Measurements from ENCODE around the gene UBALD2. TPM values are rescaled to one million over a fixed set of nuclear protein-coding genes. Genes with fewer than 3 reads are reported as not detected.
A peak's percentile ranks its signal among the peaks of the same experiment; 100 is the strongest.
"Not testable (repeated sequence)": the region's sequence is repeated elsewhere in the genome, so short reads cannot be mapped to it uniquely, and the experiment has no call there.

Gene UBALD2
- total RNA-seq = 100 to 1,000 TPM; 267 to 270 TPM

GRCh38 chr17:76264755-76265623 is at the start of gene UBALD2:
TSS of gene UBALD2 (plus strand) at chr17:76265348. CDS start at chr17:76265506, 158 bp downstream.
- Mint-ChIP-seq H3K4me1 (ENCODE audit: low read depth) (peaks cover 44% of the 10 kb centered on the region), H3K9me3 (no peaks in the 10 kb centered on the region), H3K27ac (peak within 1 kb of the TSS; percentile 99), H3K27me3 (no peaks in the 10 kb centered on the region), H3K36me3 (ENCODE audit: low read depth) (peaks cover 41% of the 10 kb centered on the region), H3K4me3 (peak within 1 kb of the TSS; percentile 96)
- DNase-seq (peak; percentile 100), ATAC-seq (peak; percentile 81)
- CTCF ChIA-PET = interaction anchor here (0.7 to 4.1 kb wide), 12 partner anchors 9 to 251 kb away, joined by 3 to 23 read pairs (median 6); no protein-coding TSS in a partner anchor
- POLR2A ChIA-PET = interaction anchor here (0.6 to 29.4 kb wide), 15 partner anchors 2 to 1216 kb away, joined by 3 to 960 read pairs (median 4); partner anchors contain the start of genes EXOC7, FOXJ1, RNF157 and UBALD2
- TF ChIP-seq, protein P1, sequence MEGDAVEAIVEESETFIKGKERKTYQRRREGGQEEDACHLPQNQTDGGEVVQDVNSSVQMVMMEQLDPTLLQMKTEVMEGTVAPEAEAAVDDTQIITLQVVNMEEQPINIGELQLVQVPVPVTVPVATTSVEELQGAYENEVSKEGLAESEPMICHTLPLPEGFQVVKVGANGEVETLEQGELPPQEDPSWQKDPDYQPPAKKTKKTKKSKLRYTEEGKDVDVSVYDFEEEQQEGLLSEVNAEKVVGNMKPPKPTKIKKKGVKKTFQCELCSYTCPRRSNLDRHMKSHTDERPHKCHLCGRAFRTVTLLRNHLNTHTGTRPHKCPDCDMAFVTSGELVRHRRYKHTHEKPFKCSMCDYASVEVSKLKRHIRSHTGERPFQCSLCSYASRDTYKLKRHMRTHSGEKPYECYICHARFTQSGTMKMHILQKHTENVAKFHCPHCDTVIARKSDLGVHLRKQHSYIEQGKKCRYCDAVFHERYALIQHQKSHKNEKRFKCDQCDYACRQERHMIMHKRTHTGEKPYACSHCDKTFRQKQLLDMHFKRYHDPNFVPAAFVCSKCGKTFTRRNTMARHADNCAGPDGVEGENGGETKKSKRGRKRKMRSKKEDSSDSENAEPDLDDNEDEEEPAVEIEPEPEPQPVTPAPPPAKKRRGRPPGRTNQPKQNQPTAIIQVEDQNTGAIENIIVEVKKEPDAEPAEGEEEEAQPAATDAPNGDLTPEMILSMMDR (IDR thresholded peaks at IDR 0.05) = no peak
- intact Hi-C loops (cut with micrococcal nuclease) = loop anchor here (5.0 kb wide), 2 partner anchors 73 to 123 kb away; partner anchors contain the start of gene FOXJ1

- Mint-ChIP-seq H3K4me3 (no peak overlapping the region), H3K27ac (no peak overlapping the region), H3K36me3 (ENCODE audit: low read depth) (peaks cover 10% of the 10 kb centered on the region), H3K27me3 (no peaks in the 10 kb centered on the region), H3K9me3 (no peaks in the 10 kb centered on the region), H3K4me1 (ENCODE audit: low read depth) (peaks cover 43% of the 10 kb centered on the region)
- ChIA-PET CTCF (interaction anchor here (1.0 to 3.5 kb wide), 6 partner anchors 10 to 203 kb away, joined by 3 to 12 read pairs (median 3); no protein-coding TSS in a partner anchor), POLR2A (interaction anchor here (0.6 to 2.6 kb wide), 10 partner anchors 10 to 54 kb away, joined by 3 to 10 read pairs (median 4); partner anchors contain the start of gene UBALD2)
- intact Hi-C loops (cut with micrococcal nuclease) = no loop called here
- DNase-seq (no peak), ATAC-seq (no peak)
- TF ChIP-seq, protein P1 (IDR thresholded peaks at IDR 0.05) = no peak
Observed at GRCh38 chr17:76217081-76217480, 48.1 kb upstream of the UBALD2 start.

DNA sequence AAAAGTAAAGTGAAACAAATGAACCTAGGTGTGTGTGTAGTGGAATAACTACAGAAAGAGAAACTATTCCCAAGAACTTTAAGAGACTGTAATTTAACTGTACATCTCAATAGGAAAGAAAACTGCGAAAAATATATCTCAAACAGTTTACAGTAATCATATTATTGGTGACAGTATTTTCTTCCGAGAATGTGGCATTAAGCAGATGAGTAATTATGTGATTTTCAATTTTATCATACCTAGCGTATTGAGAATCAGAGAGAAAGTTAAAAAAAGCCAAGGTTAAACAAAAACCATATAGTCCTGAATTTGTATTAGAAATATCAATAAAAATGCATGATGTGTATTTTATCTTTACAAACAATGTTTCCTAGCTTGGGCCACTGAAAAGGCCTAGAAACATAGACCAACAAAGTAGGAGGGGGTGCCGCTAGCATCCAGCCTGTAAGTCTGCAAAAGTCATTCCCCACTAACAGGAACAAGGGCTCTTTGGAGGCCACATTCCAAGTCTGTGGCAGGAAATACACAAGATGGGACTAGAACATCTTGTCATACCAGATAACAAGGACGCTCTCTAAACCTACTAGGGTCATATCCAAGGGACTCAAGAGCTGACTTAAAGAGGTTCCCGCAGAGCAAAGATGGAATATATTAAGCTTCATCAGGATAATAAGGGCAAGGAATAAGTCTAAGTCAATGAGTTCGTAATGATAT is 45.3 kb upstream of the UBALD2 start:
- no peak overlapping the region for H3K4me3 Mint-ChIP-seq

GRCh38 chr17:76223802-76224201 is 41.3 kb upstream of the UBALD2 start:
- intact Hi-C loops (cut with micrococcal nuclease) = no loop called here
- Mint-ChIP-seq H3K27me3 (no peaks in the 10 kb centered on the region), H3K9me3 (no peaks in the 10 kb centered on the region), H3K4me3 (no peak overlapping the region), H3K36me3 (ENCODE audit: low read depth) (peaks cover 19% of the 10 kb centered on the region), H3K27ac (peak overlapping the region; percentile 46), H3K4me1 (ENCODE audit: low read depth) (peaks cover 32% of the 10 kb centered on the region)
- CTCF ChIA-PET = no interaction called here
- POLR2A ChIA-PET = interaction anchor here (0.9 kb wide), 1 partner anchor 47 kb away, joined by 3 read pairs; no protein-coding TSS in a partner anchor
- DNase-seq (no peak), ATAC-seq (no peak)
- TF ChIP-seq, protein P1 (IDR thresholded peaks at IDR 0.05) = no peak

More for the DNA sequence above, 45.3 kb upstream of the UBALD2 start:
- peaks cover 42% of the 10 kb centered on the region for H3K4me1 Mint-ChIP-seq (ENCODE audit: low read depth)
- H3K9me3 Mint-ChIP-seq = no peaks in the 10 kb centered on the region
- H3K36me3 Mint-ChIP-seq (ENCODE audit: low read depth) = peaks cover 8% of the 10 kb centered on the region
- ATAC-seq = no peak
- intact Hi-C loops (cut with micrococcal nuclease) = no loop called here
- CTCF ChIA-PET = interaction anchor here (1.5 to 1.9 kb wide), 2 partner anchors 9 to 60 kb away, joined by 5 to 10 read pairs; no protein-coding TSS in a partner anchor
- H3K27ac Mint-ChIP-seq = peak overlapping the region; percentile 49
- DNase-seq = no peak
- TF ChIP-seq, protein P1 (IDR thresholded peaks at IDR 0.05) = no peak
- POLR2A ChIA-PET = interaction anchor here (1.7 kb wide), 1 partner anchor 53 kb away, joined by 5 read pairs; no protein-coding TSS in a partner anchor
- H3K27me3 Mint-ChIP-seq = no peaks in the 10 kb centered on the region

DNA sequence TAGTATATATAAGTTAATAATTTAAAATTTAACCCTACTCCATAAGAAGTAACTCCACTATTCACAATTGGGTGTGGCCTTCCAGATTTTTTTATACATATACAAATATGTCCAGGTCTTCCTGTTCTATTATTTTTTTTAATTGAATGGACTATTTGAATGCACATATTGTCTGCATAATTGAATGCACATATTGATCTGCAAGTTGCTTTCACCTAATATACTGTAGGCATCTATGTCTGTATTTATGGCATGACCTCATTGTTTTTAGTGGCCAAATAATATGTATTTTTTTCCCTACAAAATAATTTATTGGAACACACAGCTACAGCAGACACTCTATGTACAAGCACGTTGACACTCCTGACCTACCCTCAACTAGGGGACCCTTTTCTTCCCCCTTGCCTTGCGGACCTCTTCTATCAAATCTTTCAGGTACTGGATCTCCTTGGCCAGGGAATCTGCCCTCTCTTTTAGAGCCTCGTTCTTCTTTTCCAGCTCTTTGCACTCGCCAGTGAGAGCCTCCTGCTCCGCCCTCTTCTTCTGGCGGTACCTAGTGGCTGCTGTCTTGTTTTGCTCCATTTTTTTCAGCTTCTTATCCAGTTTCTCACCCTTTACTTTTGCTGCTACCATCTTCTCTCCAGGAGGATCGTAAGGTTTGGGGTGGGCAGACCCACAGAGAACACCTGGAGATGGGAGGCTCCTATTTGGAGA is 39.6 kb upstream of the UBALD2 start:
- H3K27ac Mint-ChIP-seq; DNase-seq; intact Hi-C loops (cut with micrococcal nuclease); H3K27me3 Mint-ChIP-seq; CTCF ChIA-PET; H3K9me3 Mint-ChIP-seq; H3K4me3 Mint-ChIP-seq; POLR2A ChIA-PET; ATAC-seq: not testable (repeated sequence)
- H3K36me3 Mint-ChIP-seq (ENCODE audit: low read depth) = peaks cover 27% of the 10 kb centered on the region
- H3K4me1 Mint-ChIP-seq (ENCODE audit: low read depth) = peaks cover 30% of the 10 kb centered on the region

DNA sequence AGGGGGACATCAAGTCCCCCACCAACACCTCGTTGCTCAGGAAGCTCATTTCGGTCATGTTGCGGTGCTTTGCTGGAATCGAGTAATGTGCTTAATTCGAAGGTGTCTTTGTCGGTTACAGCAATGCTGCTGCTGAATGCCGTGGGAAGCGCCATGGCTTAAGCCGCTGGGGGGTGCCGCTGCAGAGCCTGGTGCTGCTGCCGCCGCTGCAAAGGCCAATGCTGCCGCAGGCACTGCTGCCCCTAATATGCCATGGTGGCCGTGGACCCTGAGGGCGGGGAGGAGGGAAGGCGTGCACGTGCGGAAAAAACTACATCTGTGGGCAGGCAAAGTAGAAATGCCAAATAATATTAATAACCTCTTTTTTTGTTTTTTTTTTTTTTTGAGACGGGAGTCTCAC is 38.4 kb upstream of the UBALD2 start:
- H3K9me3 Mint-ChIP-seq; H3K4me3 Mint-ChIP-seq; CTCF ChIA-PET; H3K27ac Mint-ChIP-seq; intact Hi-C loops (cut with micrococcal nuclease); ATAC-seq; POLR2A ChIA-PET; H3K27me3 Mint-ChIP-seq; DNase-seq: not testable (repeated sequence)
- Mint-ChIP-seq H3K4me1 (ENCODE audit: low read depth) (peaks cover 28% of the 10 kb centered on the region), H3K36me3 (ENCODE audit: low read depth) (peaks cover 25% of the 10 kb centered on the region)

All from activated CD8-positive, alpha-beta T cell treated with anti-CD3 and anti-CD28 coated beads for 36 hours (primary cell).